ENCODE data around the gene IL1RAP.

- TF ChIP-seq CTCF (IDR thresholded peaks at IDR 0.05; ENCODE audit: poor library complexity) (peak; percentile 51), EZH2 (IDR thresholded peaks at IDR 0.05; ENCODE audit: borderline replicate concordance) (no peak), EZH2phosphoT487 (IDR thresholded peaks at IDR 0.05; ENCODE audit: low read depth, severe bottlenecking, unreplicated experiment) (no peak)
These were observed at the start of gene IL1RAP for GRCh38 chr3:190513409-190514370.

All from hepatocyte (in vitro differentiated cells).